Endodermal cell (in vitro differentiated cells): ENCODE data around the gene BHLHA15. TPM values are rescaled to one million over a fixed set of nuclear protein-coding genes. Genes with fewer than 3 reads are reported as not detected.

Experiments used
- DNase-seq: peaks from one replicate; pipeline ENCODE4 v3.0.0-alpha.2; 2017
- H3K27ac ChIP-seq: 2 replicates; pipeline ENCODE4 v1.5.1; 2013; ENCODE audit warnings: mild to moderate bottlenecking, low read depth, low read length, moderate library complexity
- H3K27me3 ChIP-seq: 2 replicates; pipeline ENCODE4 v1.6.1; 2013; ENCODE audit warnings: mild to moderate bottlenecking, low read length, moderate library complexity; ENCODE audit not compliant: insufficient read depth, control insufficient read depth, poor library complexity, severe bottlenecking
- H3K36me3 ChIP-seq: 2 replicates; pipeline ENCODE4 v1.7.0; 2013; ENCODE audit warnings: mild to moderate bottlenecking, low read length, moderate library complexity; ENCODE audit not compliant: control insufficient read depth, insufficient read depth
- H3K4me1 ChIP-seq: one replicate; pipeline ENCODE4 v1.7.0; 2013; ENCODE audit warnings: low read length; ENCODE audit not compliant: control insufficient read depth, insufficient read depth
- H3K4me3 ChIP-seq: 2 replicates; pipeline ENCODE4 v1.5.1; 2013; ENCODE audit warnings: mild to moderate bottlenecking, low read length, moderate library complexity
- H3K9ac ChIP-seq: 2 replicates; pipeline ENCODE4 v1.6.1; 2013; ENCODE audit warnings: mild to moderate bottlenecking, low read length, moderate library complexity; ENCODE audit not compliant: poor library complexity, severe bottlenecking; ENCODE audit errors: extremely low read depth
- H3K9me3 ChIP-seq: 2 replicates; pipeline ENCODE4 v1.6.1; 2013; ENCODE audit warnings: mild to moderate bottlenecking, low read length, moderate library complexity; ENCODE audit not compliant: control insufficient read depth
- H3K27ac Mint-ChIP-seq: 2 replicates; pipeline ENCODE4 v1.8.0; 2020; ENCODE audit warnings: mixed read lengths
- H3K27me3 Mint-ChIP-seq: 2 replicates; pipeline ENCODE4 v1.8.0; 2021; ENCODE audit warnings: mild to moderate bottlenecking, mixed read lengths; ENCODE audit not compliant: insufficient read depth
- H3K36me3 Mint-ChIP-seq: 2 replicates; pipeline ENCODE4 v1.8.0; 2020; ENCODE audit warnings: low read depth, mixed read lengths
- H3K4me1 Mint-ChIP-seq: 2 replicates; pipeline ENCODE4 v1.8.0; 2020; ENCODE audit warnings: mixed read lengths
- H3K4me3 Mint-ChIP-seq: 2 replicates; pipeline ENCODE4 v1.8.0; 2020; ENCODE audit warnings: mild to moderate bottlenecking, moderate library complexity, mixed read lengths
- H3K9me3 Mint-ChIP-seq: 2 replicates; pipeline ENCODE4 v1.8.0; 2020; ENCODE audit warnings: mild to moderate bottlenecking, mixed read lengths
- WGBS, 2 experiments: methylation state at CpG; one replicate each; pipeline versions ENCODE4 v1.1.5 to v1.1.7; 2013; ENCODE audit warnings: missing lambda C conversion rate in 2 of 2, mixed read lengths in 1 of 2; ENCODE audit not compliant: insufficient coverage in 1 of 2, insufficient read length in 1 of 2; 5-methylcytosine and 5-hydroxymethylcytosine counted together
- total RNA-seq, 2 donors: library from RNA; stranded (reverse); fragmentation: NEBNext Ultra II Directional in 1 of 2; extraction: Animal tissue kit (Norgen Biotek cat#: 25700) in 1 of 2; gene quantifications; 2 replicates in 1 of 2; 3 replicates in 1 of 2; pipeline ENCODE4 v1.2.1, GENCODE V29; 2021
- TF ChIP-seq, protein P1 (sequence below): fragments of 200-600 bp; sonication (generic); conservative IDR thresholded peaks from 2 replicates; pipeline ENCODE4 v1.5.0; 2021; ENCODE audit warnings: antibody characterized with exemption, mild to moderate bottlenecking

The BHLHA15 gene
- total RNA-seq, 2 donors from 2014 or later: 0.86 to 0.95 TPM

DNA sequence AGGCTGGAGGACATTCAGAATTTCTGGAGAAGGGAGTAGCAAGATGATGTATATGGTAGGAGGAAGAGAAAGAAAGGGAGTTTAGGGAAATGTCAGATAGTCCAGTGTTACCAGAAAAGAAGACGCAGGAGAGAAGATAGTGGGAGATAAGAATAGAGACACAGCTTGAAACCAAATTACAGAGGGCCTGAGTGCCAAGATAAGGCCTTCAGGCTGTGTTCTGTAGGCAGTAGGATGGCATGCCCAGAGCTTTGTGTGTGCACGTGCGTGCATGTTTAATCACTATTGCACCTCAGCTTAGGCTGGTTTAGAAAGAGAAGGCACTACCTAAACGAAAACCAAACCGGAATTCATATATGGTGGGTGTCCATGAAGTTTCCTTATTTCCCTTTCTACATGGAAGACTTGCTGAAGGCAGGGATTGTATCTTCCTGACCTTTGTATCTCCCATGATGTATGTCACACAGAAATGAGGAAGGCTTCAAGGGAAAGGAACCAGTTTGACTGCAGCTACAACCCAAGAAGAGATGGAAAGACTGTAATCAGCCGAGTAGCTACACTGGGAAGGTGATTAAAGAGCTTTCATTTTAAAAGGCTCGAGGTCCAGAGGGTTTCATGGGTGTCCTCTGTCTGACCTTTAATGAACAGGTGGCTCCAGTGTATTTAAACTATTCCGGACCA, 35.8 kb upstream of the BHLHA15 start:
- H3K36me3 ChIP-seq: peaks cover 31% of the 10 kb centered on the region
- no peaks in the 10 kb centered on the region for H3K9me3 ChIP-seq
- no peak overlapping the region for H3K27ac ChIP-seq
- Mint-ChIP-seq H3K27ac (no peak overlapping the region), H3K9me3 (no peaks in the 10 kb centered on the region), H3K36me3 (peaks cover 12% of the 10 kb centered on the region), H3K4me1 (peaks cover 7% of the 10 kb centered on the region), H3K4me3 (no peak overlapping the region), H3K27me3 (no peaks in the 10 kb centered on the region)
- no peak overlapping the region for H3K4me3 ChIP-seq
- TF ChIP-seq, protein P1, sequence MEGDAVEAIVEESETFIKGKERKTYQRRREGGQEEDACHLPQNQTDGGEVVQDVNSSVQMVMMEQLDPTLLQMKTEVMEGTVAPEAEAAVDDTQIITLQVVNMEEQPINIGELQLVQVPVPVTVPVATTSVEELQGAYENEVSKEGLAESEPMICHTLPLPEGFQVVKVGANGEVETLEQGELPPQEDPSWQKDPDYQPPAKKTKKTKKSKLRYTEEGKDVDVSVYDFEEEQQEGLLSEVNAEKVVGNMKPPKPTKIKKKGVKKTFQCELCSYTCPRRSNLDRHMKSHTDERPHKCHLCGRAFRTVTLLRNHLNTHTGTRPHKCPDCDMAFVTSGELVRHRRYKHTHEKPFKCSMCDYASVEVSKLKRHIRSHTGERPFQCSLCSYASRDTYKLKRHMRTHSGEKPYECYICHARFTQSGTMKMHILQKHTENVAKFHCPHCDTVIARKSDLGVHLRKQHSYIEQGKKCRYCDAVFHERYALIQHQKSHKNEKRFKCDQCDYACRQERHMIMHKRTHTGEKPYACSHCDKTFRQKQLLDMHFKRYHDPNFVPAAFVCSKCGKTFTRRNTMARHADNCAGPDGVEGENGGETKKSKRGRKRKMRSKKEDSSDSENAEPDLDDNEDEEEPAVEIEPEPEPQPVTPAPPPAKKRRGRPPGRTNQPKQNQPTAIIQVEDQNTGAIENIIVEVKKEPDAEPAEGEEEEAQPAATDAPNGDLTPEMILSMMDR: no peak
- no peak for DNase-seq
- no peak overlapping the region for H3K9ac ChIP-seq
- no peaks in the 10 kb centered on the region for H3K27me3 ChIP-seq
- 92% methylated on average over 7 to 8 of the region's 8 CpGs for WGBS, 2 experiments
- no peaks in the 10 kb centered on the region for H3K4me1 ChIP-seq

DNA sequence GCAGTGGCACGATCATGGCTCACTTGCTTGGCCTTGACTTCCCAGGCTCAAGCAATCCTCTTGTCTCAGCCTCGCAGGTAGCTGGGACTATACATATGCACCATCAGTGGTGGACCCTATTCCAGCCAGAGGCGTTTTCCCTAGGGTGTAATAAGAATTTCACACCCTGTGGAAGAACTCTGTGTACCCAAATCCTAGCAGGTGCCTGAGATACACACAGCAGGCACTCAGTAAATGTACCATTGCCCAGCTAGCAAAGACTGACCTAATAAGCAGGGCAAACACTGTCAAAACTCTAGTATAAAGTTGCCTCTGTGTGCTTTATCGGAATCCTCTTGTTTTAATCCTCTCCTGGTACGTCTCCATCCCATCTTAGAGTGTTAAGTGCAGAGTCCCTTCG, 33.7 kb upstream of the BHLHA15 start:
- Mint-ChIP-seq H3K4me3 (no peak overlapping the region), H3K9me3 (no peaks in the 10 kb centered on the region), H3K27me3 (no peaks in the 10 kb centered on the region), H3K4me1 (peaks cover 7% of the 10 kb centered on the region), H3K27ac (no peak overlapping the region), H3K36me3 (peaks cover 9% of the 10 kb centered on the region)
- Histone ChIP-seq H3K27ac (no peak overlapping the region), H3K4me3 (no peak overlapping the region), H3K36me3 (peaks cover 21% of the 10 kb centered on the region), H3K9me3 (no peaks in the 10 kb centered on the region), H3K9ac (no peak overlapping the region), H3K27me3 (no peaks in the 10 kb centered on the region), H3K4me1 (no peaks in the 10 kb centered on the region)
- WGBS, 2 experiments: 95% methylated on average over 6 of the region's 6 CpGs
- DNase-seq: no peak
- TF ChIP-seq, protein P1: no peak

DNA sequence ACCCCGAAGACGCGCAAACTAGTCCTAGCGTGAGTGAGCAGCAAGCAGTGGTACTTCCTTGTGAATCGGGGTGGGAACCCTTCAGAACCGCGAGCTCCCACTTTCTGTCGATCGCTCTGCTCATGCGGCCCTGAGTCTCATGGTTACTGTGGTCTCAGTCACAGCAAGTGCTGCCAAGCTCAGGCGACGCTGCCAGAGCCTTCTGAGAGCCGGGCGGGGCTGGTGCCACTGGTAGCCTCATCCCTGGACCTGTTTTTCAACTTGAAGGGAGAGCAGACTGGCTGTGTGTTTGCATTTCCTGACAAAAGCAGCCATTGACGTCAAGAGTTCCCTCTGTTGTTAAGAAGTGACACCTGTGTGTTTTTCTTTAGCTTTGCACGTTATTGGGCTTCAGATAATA, 32.9 kb upstream of the BHLHA15 start:
- no peak overlapping the region for H3K27ac ChIP-seq
- no peak overlapping the region for H3K9ac ChIP-seq
- Mint-ChIP-seq H3K4me3 (no peak overlapping the region), H3K27ac (no peak overlapping the region), H3K36me3 (peaks cover 14% of the 10 kb centered on the region), H3K27me3 (no peaks in the 10 kb centered on the region), H3K9me3 (no peaks in the 10 kb centered on the region), H3K4me1 (peaks cover 7% of the 10 kb centered on the region)
- no peak for DNase-seq
- no peaks in the 10 kb centered on the region for H3K4me1 ChIP-seq
- WGBS, 2 experiments: 93 to 96% methylated on average over 9 to 16 of the region's 16 CpGs
- H3K27me3 ChIP-seq: no peaks in the 10 kb centered on the region
- no peaks in the 10 kb centered on the region for H3K9me3 ChIP-seq
- no peak overlapping the region for H3K4me3 ChIP-seq
- H3K36me3 ChIP-seq: peaks cover 16% of the 10 kb centered on the region
- TF ChIP-seq, protein P1: no peak
